ENCODE measurements around the gene MVD. TPM values are rescaled to one million over a fixed set of nuclear protein-coding genes. Genes with fewer than 3 reads are reported as not detected.
A peak's percentile ranks its signal among the peaks of the same experiment; 100 is the strongest.

Gene MVD
- total RNA-seq, 2 donors from 2014 or later, result 34.7 to 40.0 TPM

DNA sequence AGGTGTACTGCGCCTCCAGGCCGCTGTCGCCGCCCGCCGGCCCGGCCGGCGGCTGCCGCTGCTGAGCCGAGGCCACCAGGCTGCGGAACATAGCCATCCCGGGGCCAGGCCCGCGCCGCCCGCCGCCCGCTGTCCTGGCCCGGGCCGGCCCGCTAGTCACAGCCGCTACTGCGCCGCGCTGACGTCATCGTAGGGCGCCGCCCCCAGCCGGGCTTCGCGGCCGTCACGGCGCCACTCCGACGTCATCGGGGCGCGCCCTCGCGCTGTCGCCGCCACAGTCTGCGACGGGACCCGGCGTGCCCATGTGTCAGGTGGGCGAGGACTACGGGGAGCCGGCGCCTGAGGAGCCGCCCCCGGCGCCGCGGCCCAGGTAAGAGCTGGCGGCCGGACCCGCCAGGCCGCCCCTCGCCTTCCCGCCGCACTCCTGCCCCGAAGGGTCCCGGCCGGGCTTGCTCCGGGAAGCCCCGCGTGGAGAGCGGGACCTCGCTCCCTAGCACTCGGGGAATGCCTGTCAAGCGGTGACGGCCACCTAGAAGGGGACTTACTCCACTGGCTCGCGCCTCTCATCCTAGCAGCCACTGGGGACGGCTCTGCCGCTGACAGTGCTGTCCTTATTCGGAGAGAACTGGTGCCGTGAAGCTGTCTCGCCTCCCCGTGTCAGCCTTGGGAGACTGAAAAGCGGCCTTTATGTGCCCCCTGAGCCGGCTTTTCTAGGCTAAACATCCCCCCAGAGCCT, 43.5 kb upstream of the MVD start, which contains the start of the genes CTU2 and RNF166:
TSS of gene CTU2 (plus strand) at position 275 of the 736 bp plus-strand sequence. CDS start at position 303, 28 bp downstream.
TSS of gene RNF166 (minus strand) at position 180 of the 736 bp plus-strand sequence. CDS start at position 97, 83 bp downstream.
- TF ChIP-seq POLR2A (IDR thresholded peaks at IDR 0.05), result peak; percentile 69
- TF ChIP-seq, protein P1, sequence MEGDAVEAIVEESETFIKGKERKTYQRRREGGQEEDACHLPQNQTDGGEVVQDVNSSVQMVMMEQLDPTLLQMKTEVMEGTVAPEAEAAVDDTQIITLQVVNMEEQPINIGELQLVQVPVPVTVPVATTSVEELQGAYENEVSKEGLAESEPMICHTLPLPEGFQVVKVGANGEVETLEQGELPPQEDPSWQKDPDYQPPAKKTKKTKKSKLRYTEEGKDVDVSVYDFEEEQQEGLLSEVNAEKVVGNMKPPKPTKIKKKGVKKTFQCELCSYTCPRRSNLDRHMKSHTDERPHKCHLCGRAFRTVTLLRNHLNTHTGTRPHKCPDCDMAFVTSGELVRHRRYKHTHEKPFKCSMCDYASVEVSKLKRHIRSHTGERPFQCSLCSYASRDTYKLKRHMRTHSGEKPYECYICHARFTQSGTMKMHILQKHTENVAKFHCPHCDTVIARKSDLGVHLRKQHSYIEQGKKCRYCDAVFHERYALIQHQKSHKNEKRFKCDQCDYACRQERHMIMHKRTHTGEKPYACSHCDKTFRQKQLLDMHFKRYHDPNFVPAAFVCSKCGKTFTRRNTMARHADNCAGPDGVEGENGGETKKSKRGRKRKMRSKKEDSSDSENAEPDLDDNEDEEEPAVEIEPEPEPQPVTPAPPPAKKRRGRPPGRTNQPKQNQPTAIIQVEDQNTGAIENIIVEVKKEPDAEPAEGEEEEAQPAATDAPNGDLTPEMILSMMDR (IDR thresholded peaks at IDR 0.05), result peak in 2 of 4 experiments; percentile 24 to 39
- peak; percentile 87 for TF ChIP-seq POLR2AphosphoS5 (IDR thresholded peaks at IDR 0.05)
- intact Hi-C loops (cut with DNase I), result no loop called here
- WGBS, result under 1% methylated on average over 47 of the region's 86 CpGs
- Histone ChIP-seq H3K27ac (peak within 1 kb of the TSS; percentile 71 to 77), H3K4me3 (peak within 1 kb of the TSS; percentile 84 to 88), H3K36me3 (no peaks in the 10 kb centered on the region), H3K27me3 (replicated peaks; ENCODE audit: insufficient read depth) (no peaks in the 10 kb centered on the region), H3K4me1 (replicated peaks) (peaks cover 2% of the 10 kb centered on the region), H3K9me3 (no peaks in the 10 kb centered on the region)
- peak; percentile 86 for DNase-seq (ENCODE audit: low spot score)

DNA sequence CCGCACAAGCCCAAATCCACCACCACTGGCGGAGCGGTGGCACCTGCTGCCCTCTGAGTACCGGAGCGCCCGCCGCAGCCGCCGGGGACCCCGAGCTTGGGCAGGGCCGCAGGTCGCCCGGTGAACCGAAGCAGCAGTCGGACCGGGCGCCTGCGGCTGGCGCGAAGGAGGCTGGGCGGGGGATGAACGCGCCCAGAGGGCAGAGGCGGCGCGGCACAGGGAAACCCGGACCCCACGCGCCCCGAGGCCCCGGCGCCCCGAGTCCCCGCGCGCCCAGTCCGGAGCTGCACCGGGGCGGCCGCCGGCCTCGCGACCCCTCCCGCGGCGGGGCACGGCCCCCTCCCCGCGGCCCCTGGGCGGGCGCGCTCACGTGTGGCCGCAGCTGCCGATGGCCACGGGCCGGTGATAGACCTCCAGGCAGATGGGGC, 42.9 kb upstream of the MVD start:
- under 1% methylated on average over 50 of the region's 57 CpGs for WGBS
- H3K27me3 ChIP-seq (replicated peaks; ENCODE audit: insufficient read depth), result no peaks in the 10 kb centered on the region
- no peaks in the 10 kb centered on the region for H3K36me3 ChIP-seq
- H3K4me1 ChIP-seq (replicated peaks), result peaks cover 2% of the 10 kb centered on the region
- no peak for DNase-seq (ENCODE audit: low spot score)
- peak overlapping the region; percentile 84 to 88 for H3K4me3 ChIP-seq
- H3K27ac ChIP-seq, result peak overlapping the region; percentile 54 to 77
- no peak for TF ChIP-seq POLR2A (IDR thresholded peaks at IDR 0.05)
- TF ChIP-seq, protein P1 (IDR thresholded peaks at IDR 0.05), result no peak
- no peak for TF ChIP-seq POLR2AphosphoS5 (IDR thresholded peaks at IDR 0.05)
- H3K9me3 ChIP-seq, result no peaks in the 10 kb centered on the region
- intact Hi-C loops (cut with DNase I), result no loop called here

- Histone ChIP-seq H3K9me3 (no peaks in the 10 kb centered on the region), H3K4me3 (peak overlapping the region; percentile 84 to 88), H3K4me1 (replicated peaks) (peaks cover 2% of the 10 kb centered on the region), H3K27me3 (replicated peaks; ENCODE audit: insufficient read depth) (no peaks in the 10 kb centered on the region), H3K27ac (peak overlapping the region; percentile 54 to 77), H3K36me3 (no peaks in the 10 kb centered on the region)
- 28% methylated on average over 9 of the region's 9 CpGs for WGBS
- TF ChIP-seq, protein P1 (IDR thresholded peaks at IDR 0.05), result no peak
- TF ChIP-seq POLR2AphosphoS5 (IDR thresholded peaks at IDR 0.05) (no peak), POLR2A (IDR thresholded peaks at IDR 0.05) (no peak)
- DNase-seq (ENCODE audit: low spot score), result no peak
- intact Hi-C loops (cut with DNase I), result no loop called here
These were observed 42.3 kb upstream of the MVD start for GRCh38 chr16:88705076-88705684.

- no peak overlapping the region for H3K4me3 ChIP-seq
- H3K27me3 ChIP-seq (replicated peaks; ENCODE audit: insufficient read depth), result no peaks in the 10 kb centered on the region
- WGBS, result 68% methylated on average over 26 of the region's 26 CpGs
- intact Hi-C loops (cut with DNase I), result no loop called here
- H3K27ac ChIP-seq, result peak overlapping the region in 1 of 2 donors; percentile 11
- TF ChIP-seq, protein P1 (IDR thresholded peaks at IDR 0.05), result no peak
- TF ChIP-seq POLR2AphosphoS5 (IDR thresholded peaks at IDR 0.05) (no peak), POLR2A (IDR thresholded peaks at IDR 0.05) (no peak)
- DNase-seq (ENCODE audit: low spot score), result no peak
- H3K36me3 ChIP-seq, result no peaks in the 10 kb centered on the region
- peaks cover 2% of the 10 kb centered on the region for H3K4me1 ChIP-seq (replicated peaks)
- no peaks in the 10 kb centered on the region for H3K9me3 ChIP-seq
These were observed 40.8 kb upstream of the MVD start for GRCh38 chr16:88703486-88704309.
